ENCODE measurements around the gene MYL9. TPM values are rescaled to one million over a fixed set of nuclear protein-coding genes. Genes with fewer than 3 reads are reported as not detected.

Gene MYL9
- total and polyA plus RNA-seq, 2 donors (not counting 3 experiments of a cell fraction or from before 2014, with no cell fraction given), result 41.7 to 116 TPM

DNA sequence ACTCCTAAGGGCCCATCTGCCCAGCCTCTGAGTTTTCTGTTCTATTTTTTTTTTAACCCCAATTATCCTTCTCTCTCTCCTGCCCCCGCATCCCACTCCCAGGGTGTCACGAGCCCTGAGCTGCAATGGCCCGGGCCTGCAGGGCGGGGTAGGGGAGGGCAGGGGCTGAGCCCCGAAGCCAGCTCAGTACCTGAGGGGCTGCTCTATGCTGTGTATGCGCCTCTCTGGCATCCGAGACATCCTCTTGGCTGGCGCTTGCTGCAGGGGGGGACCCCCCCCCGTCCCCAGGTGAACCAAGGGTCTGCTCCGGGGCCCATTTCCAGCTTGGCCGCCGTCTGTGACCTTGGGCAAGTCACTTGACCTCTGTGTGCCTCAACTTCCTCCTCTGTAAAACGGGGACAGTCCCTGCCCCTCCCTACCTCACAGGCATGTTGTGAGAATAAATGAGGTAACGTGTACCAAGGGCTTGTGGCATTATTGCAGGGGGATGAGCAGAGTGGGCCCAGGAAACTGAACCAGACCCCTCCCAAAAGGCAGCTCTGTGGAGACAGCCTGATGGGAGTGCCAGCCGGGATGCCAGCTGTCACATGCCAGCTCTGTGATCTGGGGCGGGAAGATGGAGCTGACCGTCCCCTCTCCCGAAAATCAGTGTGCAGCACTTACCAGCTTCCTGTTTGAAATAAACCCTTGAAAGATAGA, 13.0 kb upstream of the MYL9 start:
- no peak overlapping the region for H2AFZ ChIP-seq (ENCODE audit: low read depth, low read length)
- no peak overlapping the region for H3K4me3 ChIP-seq (replicated peaks in 1 of 3; ENCODE audit: insufficient read depth in 1 of 3, low read depth in 1 of 3, low read length in 3 of 3)
- H3K4me2 ChIP-seq (ENCODE audit: insufficient read depth, low read length), result no peak overlapping the region
- DNase-seq (ENCODE audit: low read depth, low spot score) (no peak), FAIRE-seq (no peak)
- H3K79me2 ChIP-seq (ENCODE audit: control insufficient read depth, insufficient read depth, low read length), result no peaks in the 10 kb centered on the region
- BruUV-seq (replicated peaks), result no TSS peak
- peaks cover 2% of the 10 kb centered on the region for H3K4me1 ChIP-seq (ENCODE audit: control insufficient read depth, extremely low read depth, insufficient read depth, low read length)
- intact Hi-C loops (cut with micrococcal nuclease) (no loop called here), dilution Hi-C loops (cut with MboI; ENCODE audit: extremely low pct_ligation_motif_present, low sequenced_read_pairs) (no loop called here)
- H3K9me1 ChIP-seq (replicated peaks; ENCODE audit: control insufficient read depth, extremely low read depth, insufficient read depth, low read length), result no peaks in the 10 kb centered on the region
- no peaks in the 10 kb centered on the region for H3K27me3 ChIP-seq (ENCODE audit: control insufficient read depth in 2 of 2, insufficient read depth in 2 of 2, low read length in 2 of 2)
- no peaks in the 10 kb centered on the region for H3K9me3 ChIP-seq (replicated peaks; ENCODE audit: control insufficient read depth, insufficient read depth, low read length)
- CTCF ChIA-PET, result no interaction called here
- H3K9ac ChIP-seq (replicated peaks; ENCODE audit: extremely low read depth, insufficient read depth, low read length), result no peak overlapping the region
- peaks cover 15 to 31% of the 10 kb centered on the region in 2 experiments for H3K36me3 ChIP-seq (ENCODE audit: control insufficient read depth in 2 of 2, extremely low read depth in 1 of 2, insufficient read depth in 2 of 2, low read length in 2 of 2)
- H4K20me1 ChIP-seq (replicated peaks; ENCODE audit: control insufficient read depth, extremely low read depth, insufficient read depth, low read length), result no peaks in the 10 kb centered on the region
- H3K27ac ChIP-seq (ENCODE audit: insufficient read depth, low read depth, low read length), result no peak overlapping the region
- TF ChIP-seq POLR2A (IDR thresholded peaks at IDR 0.05; ENCODE audit: low read depth, low read length) (no peak), GATA2 (IDR thresholded peaks at IDR 0.05; ENCODE audit: insufficient read depth, insufficient read length, low read depth, low read length) (no peak), JUN (IDR thresholded peaks at IDR 0.05; ENCODE audit: borderline replicate concordance, insufficient read depth, insufficient read length, low read depth) (no peak), FOS (IDR thresholded peaks at IDR 0.05; ENCODE audit: borderline replicate concordance, insufficient read depth, low read length) (no peak), EZH2 (IDR thresholded peaks at IDR 0.05; ENCODE audit: borderline replicate concordance, low read depth, low read length, severe bottlenecking) (no peak), POLR2AphosphoS5 (IDR thresholded peaks at IDR 0.05; ENCODE audit: insufficient read depth, low read depth, low read length) (no peak), MYC (IDR thresholded peaks at IDR 0.05; ENCODE audit: low read depth, low read length) (no peak)
- TF ChIP-seq, protein P1, sequence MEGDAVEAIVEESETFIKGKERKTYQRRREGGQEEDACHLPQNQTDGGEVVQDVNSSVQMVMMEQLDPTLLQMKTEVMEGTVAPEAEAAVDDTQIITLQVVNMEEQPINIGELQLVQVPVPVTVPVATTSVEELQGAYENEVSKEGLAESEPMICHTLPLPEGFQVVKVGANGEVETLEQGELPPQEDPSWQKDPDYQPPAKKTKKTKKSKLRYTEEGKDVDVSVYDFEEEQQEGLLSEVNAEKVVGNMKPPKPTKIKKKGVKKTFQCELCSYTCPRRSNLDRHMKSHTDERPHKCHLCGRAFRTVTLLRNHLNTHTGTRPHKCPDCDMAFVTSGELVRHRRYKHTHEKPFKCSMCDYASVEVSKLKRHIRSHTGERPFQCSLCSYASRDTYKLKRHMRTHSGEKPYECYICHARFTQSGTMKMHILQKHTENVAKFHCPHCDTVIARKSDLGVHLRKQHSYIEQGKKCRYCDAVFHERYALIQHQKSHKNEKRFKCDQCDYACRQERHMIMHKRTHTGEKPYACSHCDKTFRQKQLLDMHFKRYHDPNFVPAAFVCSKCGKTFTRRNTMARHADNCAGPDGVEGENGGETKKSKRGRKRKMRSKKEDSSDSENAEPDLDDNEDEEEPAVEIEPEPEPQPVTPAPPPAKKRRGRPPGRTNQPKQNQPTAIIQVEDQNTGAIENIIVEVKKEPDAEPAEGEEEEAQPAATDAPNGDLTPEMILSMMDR (IDR thresholded peaks at IDR 0.05; ENCODE audit: extremely low read depth in 1 of 2, insufficient read depth in 1 of 2, low read depth in 1 of 2, low read length in 2 of 2), result no peak
- TF ChIP-seq, protein P2, sequence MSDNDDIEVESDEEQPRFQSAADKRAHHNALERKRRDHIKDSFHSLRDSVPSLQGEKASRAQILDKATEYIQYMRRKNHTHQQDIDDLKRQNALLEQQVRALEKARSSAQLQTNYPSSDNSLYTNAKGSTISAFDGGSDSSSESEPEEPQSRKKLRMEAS (IDR thresholded peaks at IDR 0.05; ENCODE audit: insufficient read depth, insufficient read length), result no peak
- POLR2A ChIA-PET, result no interaction called here
